Prostate gland (tissue), 2 donors: ENCODE results near the gene RBM38. TPM values are rescaled to one million over a fixed set of nuclear protein-coding genes. Genes with fewer than 3 reads are reported as not detected.

Source experiments
- DNase-seq: peaks from one replicate; pipeline ENCODE4 v3.0.0-alpha.2; 2019; ENCODE audit warnings: low spot score
- H3K27ac ChIP-seq, 2 donors: fragments of 200-600 bp; sonication (generic); 2 replicates each; pipeline ENCODE4 v1.5.1; 2017 to 2019
- H3K27me3 ChIP-seq: fragments of 200-600 bp; sonication (generic); replicated peaks from 2 replicates; pipeline ENCODE4 v1.5.1; 2019; ENCODE audit not compliant: insufficient read depth
- H3K36me3 ChIP-seq, 2 donors: fragments of 200-600 bp; sonication (generic); 1 replicate in 1 of 2; 2 replicates in 1 of 2; pipeline versions ENCODE4 v1.5.1 to v1.8.1; 2017 to 2019
- H3K4me1 ChIP-seq: fragments of 200-600 bp; sonication (generic); replicated peaks from 2 replicates; pipeline ENCODE4 v1.5.1; 2019
- H3K4me3 ChIP-seq, 2 donors: fragments of 200-600 bp; sonication (generic); 2 replicates each; pipeline ENCODE4 v1.5.1; 2017 to 2019
- H3K9me3 ChIP-seq: fragments of 200-600 bp; sonication (generic); 2 replicates; pipeline ENCODE4 v1.5.1; 2017
- CTCF ChIP-seq, 4 experiments: fragments of 200-600 bp in 2 of 4; fragments of 450-650 bp in 2 of 4; sonication (generic) in 2 of 4; IDR thresholded peaks; 1 replicate in 3 of 4; 2 replicates in 1 of 4; pipeline ENCODE4 v1.5.1; 2016 to 2019; ENCODE audit warnings: antibody characterized with exemption in 4 of 4, mild to moderate bottlenecking in 2 of 4, moderate library complexity in 2 of 4
- POLR2A ChIP-seq: fragments of 450-650 bp; IDR thresholded peaks from one replicate; pipeline ENCODE4 v1.6.1; 2016; ENCODE audit warnings: antibody characterized with exemption, mild to moderate bottlenecking
- POLR2AphosphoS5 ChIP-seq: sonication (generic); formaldehyde crosslinking; IDR thresholded peaks from one replicate; pipeline ENCODE4 v1.6.1; 2017; ENCODE audit warnings: antibody characterized with exemption
- whole genome bisulfite sequencing: methylation state at CpG from one replicate; pipeline ENCODE4 v1.1.5; 2018; 5-methylcytosine and 5-hydroxymethylcytosine counted together
- intact Hi-C: fragments of 100-400 bp; cut with DNase I; formaldehyde crosslinking; loops from one replicate; pipeline ENCODE4 v1.14.2; 2022
- total RNA-seq, 2 donors: library from RNA; depleted of rRNA; stranded (reverse); fragments of >200 nt; gene quantifications; one replicate each; pipeline ENCODE4 v1.1.0, GENCODE V29; 2016

RBM38 gene
- total RNA-seq, 2 donors from 2014 or later, result 29.9 to 104 TPM

GRCh38 chr20:57442158-57442887 is 51.1 kb downstream of the RBM38 start:
- intact Hi-C loops, result loop anchor here (5.0 kb wide), 1 partner anchor 35 kb away; no protein-coding TSS in a partner anchor
- H3K9me3 ChIP-seq, result no peaks in the 10 kb centered on the region
- WGBS, result 72% methylated on average over 17 of the region's 17 CpGs
- no peaks in the 10 kb centered on the region for H3K36me3 ChIP-seq
- TF ChIP-seq CTCF (IDR thresholded peaks at IDR 0.05) (no peak), POLR2AphosphoS5 (no peak), POLR2A (no peak)
- no peak for DNase-seq
- peaks cover 7% of the 10 kb centered on the region for H3K4me1 ChIP-seq
- H3K27me3 ChIP-seq, result no peaks in the 10 kb centered on the region
- no peak overlapping the region for H3K4me3 ChIP-seq
- peak overlapping the region; percentile 85 to 92 for H3K27ac ChIP-seq

DNA sequence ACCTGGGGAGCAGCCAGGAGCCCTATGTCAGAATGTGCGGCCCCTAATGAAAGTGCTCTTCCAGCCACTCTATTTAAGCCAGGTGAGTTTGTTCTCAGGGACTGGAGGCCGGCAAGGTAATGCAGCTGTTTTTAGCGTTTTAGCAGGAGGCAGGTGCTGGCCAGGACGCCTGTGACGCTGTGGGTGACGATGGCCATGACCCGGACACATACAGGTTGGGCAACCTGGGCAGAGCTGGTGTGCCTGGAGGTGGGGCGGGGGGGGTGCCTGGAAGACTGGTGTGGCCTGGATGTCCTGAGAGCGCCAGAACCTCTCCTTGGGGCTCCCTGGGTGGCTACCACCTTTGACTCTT is 51.7 kb downstream of the RBM38 start:
- no peaks in the 10 kb centered on the region for H3K27me3 ChIP-seq
- no peak for DNase-seq
- H3K4me1 ChIP-seq, result peaks cover 7% of the 10 kb centered on the region
- WGBS, result 86% methylated on average over 9 of the region's 9 CpGs
- H3K4me3 ChIP-seq, result no peak overlapping the region
- no peak for TF ChIP-seq CTCF (IDR thresholded peaks at IDR 0.05)
- no peak for TF ChIP-seq POLR2A
- no peak for TF ChIP-seq POLR2AphosphoS5
- H3K36me3 ChIP-seq, result no peaks in the 10 kb centered on the region
- intact Hi-C loops, result loop anchor here (5.0 kb wide), 1 partner anchor 34 kb away; no protein-coding TSS in a partner anchor
- H3K27ac ChIP-seq, result peak overlapping the region; percentile 32 to 92
- H3K9me3 ChIP-seq, result no peaks in the 10 kb centered on the region

GRCh38 chr20:57443349-57444265 is 52.4 kb downstream of the RBM38 start:
- H3K4me1 ChIP-seq, result peaks cover 7% of the 10 kb centered on the region
- 73% methylated on average over 18 of the region's 18 CpGs for WGBS
- no peaks in the 10 kb centered on the region for H3K27me3 ChIP-seq
- intact Hi-C loops, result loop anchor here (5.0 kb wide), 1 partner anchor 34 kb away; no protein-coding TSS in a partner anchor
- DNase-seq, result no peak
- TF ChIP-seq POLR2A (no peak), POLR2AphosphoS5 (no peak)
- no peaks in the 10 kb centered on the region for H3K9me3 ChIP-seq
- H3K4me3 ChIP-seq, result no peak overlapping the region
- H3K27ac ChIP-seq, result peak overlapping the region; percentile 32 to 92
- no peaks in the 10 kb centered on the region for H3K36me3 ChIP-seq

DNA sequence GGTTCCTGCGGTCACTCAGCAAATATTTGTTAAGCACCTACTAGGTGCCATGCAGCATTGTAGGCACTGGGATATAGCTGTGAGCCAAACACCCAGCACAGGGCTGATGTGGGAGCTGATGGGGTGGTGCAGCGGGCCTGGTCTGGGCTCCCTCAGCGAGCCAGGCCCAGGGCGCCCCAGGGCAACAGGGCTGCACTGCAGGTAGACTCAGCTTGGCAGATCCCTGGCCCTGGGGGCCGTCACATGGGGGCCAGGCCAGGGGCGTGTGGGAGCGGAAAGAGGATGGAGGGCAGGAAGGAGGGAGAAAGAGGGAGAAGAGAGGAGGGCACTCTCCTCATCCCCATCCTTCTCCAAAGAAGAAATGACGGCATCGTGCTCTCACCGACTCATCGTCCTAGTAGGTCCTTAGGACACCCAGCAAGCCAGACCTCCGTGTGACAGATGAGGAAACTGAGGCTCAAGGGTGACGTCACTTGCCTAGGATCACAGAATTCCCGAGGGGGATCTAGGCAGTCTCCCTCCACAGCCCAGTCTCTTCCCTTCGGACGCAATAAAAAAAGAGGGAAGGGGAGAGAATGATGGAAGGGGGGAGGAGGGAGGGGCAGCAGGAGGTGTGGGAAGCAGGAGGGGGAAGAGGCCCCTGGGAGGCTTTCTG is 53.3 kb downstream of the RBM38 start:
- H3K4me3 ChIP-seq, result no peak overlapping the region
- TF ChIP-seq POLR2AphosphoS5, result no peak
- no peak for TF ChIP-seq CTCF (IDR thresholded peaks at IDR 0.05)
- TF ChIP-seq POLR2A, result no peak
- 70% methylated on average over 16 of the region's 16 CpGs for WGBS
- peak overlapping the region; percentile 9 to 36 for H3K27ac ChIP-seq
- no peak for DNase-seq
- no peaks in the 10 kb centered on the region for H3K27me3 ChIP-seq
- peaks cover 9% of the 10 kb centered on the region for H3K4me1 ChIP-seq
- H3K9me3 ChIP-seq, result no peaks in the 10 kb centered on the region
- intact Hi-C loops, result loop anchor here (5.0 kb wide), 1 partner anchor 33 kb away; no protein-coding TSS in a partner anchor
- H3K36me3 ChIP-seq, result no peaks in the 10 kb centered on the region

- 69% methylated on average over 10 of the region's 10 CpGs for WGBS
- H3K27ac ChIP-seq, result peak overlapping the region; percentile 9 to 36
- H3K4me1 ChIP-seq, result peaks cover 13% of the 10 kb centered on the region
Measured at GRCh38 chr20:57445298-57445697, 54.1 kb downstream of the RBM38 start.

More at GRCh38 chr20:57445298-57445697, 54.1 kb downstream of the RBM38 start:
- Histone ChIP-seq H3K36me3 (no peaks in the 10 kb centered on the region), H3K4me3 (no peak overlapping the region), H3K27me3 (no peaks in the 10 kb centered on the region), H3K9me3 (no peaks in the 10 kb centered on the region)
- TF ChIP-seq POLR2AphosphoS5 (peak; percentile 41), CTCF (IDR thresholded peaks at IDR 0.05) (no peak)
- DNase-seq, result no peak
- intact Hi-C loops, result no loop called here
